GM12878 (cell line): ENCODE results near the gene PPP4R1. TPM values are rescaled to one million over a fixed set of nuclear protein-coding genes. Genes with fewer than 3 reads are reported as not detected.

Source experiments
- ATAC-seq: fragments of 200-7000 bp; cut with Tn5 transposase; 3 replicates; pipeline ENCODE4 v1.9.1; 2020; ENCODE audit warnings: mild to moderate bottlenecking, moderate library complexity
- BruUV-seq: library from RNA; stranded (reverse); fragments of 400-500 nt; replicated peaks from 2 replicates; lab custom pipeline; 2021; lab: Mats Ljungman, UMichigan
- CTCF ChIA-PET: fragments of 300-600 bp; sonication (Branson Sonifier 250); formaldehyde crosslinking; extraction: SDS; loops from one replicate; lab custom pipeline; 2021; ENCODE audit warnings: inconsistent platforms; lab: Yijun Ruan, JAX
- POLR2A ChIA-PET: fragments of 350-600 bp; formaldehyde crosslinking; extraction: SDS; loops from one replicate; lab custom pipeline; 2021; ENCODE audit warnings: inconsistent platforms; lab: Charles Lee
- RAD21 ChIA-PET: fragments of 300-600 bp; sonication (Branson Sonifier 250); formaldehyde crosslinking; loops from one replicate; lab custom pipeline; 2023; ENCODE audit warnings: antibody characterized with exemption; ENCODE audit not compliant: unreplicated experiment; lab: Charles Lee
- SMC1A ChIA-PET: fragments of 300-600 bp; sonication (Branson Sonifier 250); formaldehyde crosslinking; loops from one replicate; lab custom pipeline; 2023; ENCODE audit not compliant: unreplicated experiment, uncharacterized antibody; lab: Charles Lee
- DNase-seq: peaks from one replicate; pipeline ENCODE4 v3.0.0-alpha.2; 2011; ENCODE audit warnings: low read depth, low spot score
- FAIRE-seq: peaks from 3 replicates; lab custom pipeline; 2011; peaks lifted over from hg19 to GRCh38; lab: Jason Lieb, UNC
- H2AFZ ChIP-seq: 2 replicates; pipeline ENCODE4 v1.6.0; 2011; ENCODE audit warnings: low read depth, low read length, control low read depth; ENCODE audit not compliant: control insufficient read depth
- H3K27ac ChIP-seq: 2 replicates; pipeline ENCODE4 v1.5.1; 2011; ENCODE audit warnings: control low read depth; ENCODE audit not compliant: control insufficient read depth, insufficient read depth
- H3K27me3 ChIP-seq, 2 experiments: replicated peaks in 1 of 2; 2 replicates each; pipeline versions ENCODE4 v1.6.0 to v1.6.1; 2011; ENCODE audit warnings: low read length in 1 of 2; ENCODE audit not compliant: control insufficient read depth in 2 of 2, insufficient read depth in 2 of 2
- H3K36me3 ChIP-seq, 2 experiments: 2 replicates each; pipeline ENCODE4 v1.5.1; 2011; ENCODE audit warnings: low read length in 1 of 2; ENCODE audit not compliant: control insufficient read depth in 2 of 2, insufficient read depth in 2 of 2
- H3K4me1 ChIP-seq: 2 replicates; pipeline ENCODE4 v1.6.1; 2011; ENCODE audit warnings: mild to moderate bottlenecking, low read length, moderate library complexity, mixed read lengths; ENCODE audit not compliant: control insufficient read depth, insufficient read depth
- H3K4me2 ChIP-seq: 2 replicates; pipeline ENCODE4 v1.6.0; 2011; ENCODE audit warnings: control low read depth; ENCODE audit not compliant: control insufficient read depth, insufficient read depth
- H3K4me3 ChIP-seq: fragments of 200-600 bp; sonication (generic); 2 replicates; pipeline ENCODE4 v1.5.1; 2016
- H3K79me2 ChIP-seq: 2 replicates; pipeline ENCODE4 v1.6.0; 2011; ENCODE audit warnings: low read length; ENCODE audit not compliant: control insufficient read depth, insufficient read depth
- H3K9ac ChIP-seq: 2 replicates; pipeline ENCODE4 v1.8.0; 2011; ENCODE audit warnings: low read length, control low read depth, mixed read lengths; ENCODE audit not compliant: control insufficient read depth, insufficient read depth
- H3K9me3 ChIP-seq: replicated peaks from 3 replicates; pipeline ENCODE4 v1.5.1; 2011; ENCODE audit warnings: mild to moderate bottlenecking, low read length; ENCODE audit not compliant: control insufficient read depth, insufficient read depth
- H4K20me1 ChIP-seq: 2 replicates; pipeline ENCODE4 v1.6.0; 2011; ENCODE audit not compliant: control insufficient read depth, insufficient read depth
- CEBPB ChIP-seq, 2 experiments: fragments of 150-350 bp in 1 of 2; IDR thresholded peaks; 2 replicates each; pipeline ENCODE4 v1.6.1; 2012 to 2014; ENCODE audit warnings: low read depth in 2 of 2, low read length in 2 of 2, borderline replicate concordance in 1 of 2, inconsistent platforms in 1 of 2
- CHD1 ChIP-seq: IDR thresholded peaks from 2 replicates; pipeline ENCODE4 v1.6.1; 2012; ENCODE audit warnings: low read depth, low read length, improper control_type of control experiment
- GATAD2B ChIP-seq: fragments of 450-650 bp; conservative IDR thresholded peaks from 2 replicates; pipeline ENCODE4 v1.6.1; 2017; ENCODE audit warnings: low read depth, mild to moderate bottlenecking, moderate library complexity
- IRF4 ChIP-seq: IDR thresholded peaks from 2 replicates; pipeline ENCODE4 v1.6.1; 2011; ENCODE audit warnings: low read depth, low read length
- MTA3 ChIP-seq: IDR thresholded peaks from 2 replicates; pipeline ENCODE4 v1.6.1; 2012; ENCODE audit warnings: low read length, inconsistent platforms, borderline replicate concordance
- MYC ChIP-seq: IDR thresholded peaks from 2 replicates; pipeline ENCODE4 v1.6.1; 2011; ENCODE audit warnings: mild to moderate bottlenecking, low read length, moderate library complexity, inconsistent platforms; ENCODE audit not compliant: insufficient read depth, insufficient replicate concordance, insufficient read length, severe bottlenecking
- STAT1 ChIP-seq: fragments of 450-650 bp; conservative IDR thresholded peaks from 2 replicates; pipeline ENCODE4 v1.6.1; 2014; ENCODE audit warnings: antibody characterized with exemption, mild to moderate bottlenecking
- ZNF384 ChIP-seq: IDR thresholded peaks from 2 replicates; pipeline ENCODE4 v1.6.1; 2012; ENCODE audit warnings: low read depth, mild to moderate bottlenecking, low read length, improper control_type of control experiment, borderline replicate concordance
- WGBS: methylation state at CpG from one replicate; pipeline ENCODE4 v1.1.6; 2016; ENCODE audit warnings: low lambda C conversion rate; ENCODE audit not compliant: insufficient replicate concordance, insufficient coverage; ENCODE audit errors: missing lambda C conversion rate; 5-methylcytosine and 5-hydroxymethylcytosine counted together
- in situ Hi-C: fragments of 300-500 bp; cut with MboI; formaldehyde crosslinking; loops from 9 replicates; pipeline ENCODE4 v1.14.3; 2018; ENCODE audit warnings: mixed read lengths
- intact Hi-C: fragments of 100-400 bp; cut with micrococcal nuclease; formaldehyde crosslinking; loops from one replicate; pipeline ENCODE4 v1.14.2; 2022; ENCODE audit not compliant: unreplicated experiment
- polyA plus RNA-seq, 11 experiments: library from polyadenylated mRNA; depleted of rRNA in 4 of 11; unstranded in 6 of 11; stranded (reverse) in 5 of 11; fragments of >200 nt; fragmentation: Nextera tagmentation in 4 of 11; fragmentation: Illumina TruSeq in 1 of 11; extraction: Ambion mirVana in 4 of 11; extraction: Trizol in 1 of 11; gene quantifications; 1 replicate in 1 of 11; 2 replicates in 10 of 11; pipeline versions ENCODE4 v1.2.1 to v1.2.3, GENCODE V29; 2011 to 2016; ENCODE audit warnings: inconsistent platforms in 2 of 11, missing spikeins in 2 of 11, low read depth in 1 of 11
- total RNA-seq, 4 experiments: library from RNA; depleted of rRNA in 3 of 4; stranded (reverse); fragments of >200 nt in 3 of 4; fragmentation: Illumina TruSeq in 1 of 4; extraction: Trizol in 1 of 4; gene quantifications; 2 replicates each; pipeline versions ENCODE4 v1.2.1 to v1.2.3, GENCODE V29; 2013 to 2021
- TF ChIP-seq, protein P1 (sequence below): IDR thresholded peaks from 2 replicates; pipeline ENCODE4 v1.6.1; 2012; ENCODE audit warnings: mild to moderate bottlenecking, low read depth, low read length
- TF ChIP-seq, protein P2 (sequence below): fragments of 450-650 bp; IDR thresholded peaks from 2 replicates; pipeline ENCODE4 v1.6.1; 2017; ENCODE audit warnings: borderline replicate concordance

The PPP4R1 gene
- total and polyA plus RNA-seq, 10 of the 15 experiments (the other 5 are each of a cell fraction or from before 2014, with no cell fraction given), result 10.9 to 44.4 (median 26.0) TPM

DNA sequence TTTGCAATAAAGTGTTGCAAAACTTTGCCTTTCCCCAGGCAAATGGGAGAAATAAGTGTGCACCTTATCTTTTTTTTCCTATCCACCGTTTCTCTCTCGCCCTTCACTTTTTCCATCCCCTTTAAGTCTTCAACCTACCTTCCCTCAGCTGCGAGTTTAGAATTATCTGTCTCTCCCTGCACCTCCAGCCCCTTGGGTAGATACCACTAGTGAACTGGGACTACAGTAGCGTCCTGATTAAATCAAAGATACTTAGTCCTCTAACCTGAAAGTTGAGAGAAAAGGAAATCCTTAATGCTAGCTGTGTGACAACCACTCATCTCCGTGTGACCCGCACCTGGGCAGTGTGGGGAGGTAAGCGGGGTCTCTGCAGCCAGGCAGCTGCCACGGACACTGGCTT lies 16.1 kb upstream of the PPP4R1 start:
- no peak overlapping the region for H3K4me2 ChIP-seq
- FAIRE-seq, result no peak
- RAD21 ChIA-PET, result no interaction called here

More for the DNA sequence above, 16.1 kb upstream of the PPP4R1 start:
- TF ChIP-seq MTA3 (no peak), MYC (no peak), CEBPB (IDR thresholded peaks at IDR 0.05; ENCODE audit: borderline replicate concordance in 1 of 2, low read depth in 2 of 2, low read length in 2 of 2) (no peak), ZNF384 (no peak), CHD1 (no peak), IRF4 (no peak), STAT1 (no peak), GATAD2B (no peak)
- TF ChIP-seq, protein P1, sequence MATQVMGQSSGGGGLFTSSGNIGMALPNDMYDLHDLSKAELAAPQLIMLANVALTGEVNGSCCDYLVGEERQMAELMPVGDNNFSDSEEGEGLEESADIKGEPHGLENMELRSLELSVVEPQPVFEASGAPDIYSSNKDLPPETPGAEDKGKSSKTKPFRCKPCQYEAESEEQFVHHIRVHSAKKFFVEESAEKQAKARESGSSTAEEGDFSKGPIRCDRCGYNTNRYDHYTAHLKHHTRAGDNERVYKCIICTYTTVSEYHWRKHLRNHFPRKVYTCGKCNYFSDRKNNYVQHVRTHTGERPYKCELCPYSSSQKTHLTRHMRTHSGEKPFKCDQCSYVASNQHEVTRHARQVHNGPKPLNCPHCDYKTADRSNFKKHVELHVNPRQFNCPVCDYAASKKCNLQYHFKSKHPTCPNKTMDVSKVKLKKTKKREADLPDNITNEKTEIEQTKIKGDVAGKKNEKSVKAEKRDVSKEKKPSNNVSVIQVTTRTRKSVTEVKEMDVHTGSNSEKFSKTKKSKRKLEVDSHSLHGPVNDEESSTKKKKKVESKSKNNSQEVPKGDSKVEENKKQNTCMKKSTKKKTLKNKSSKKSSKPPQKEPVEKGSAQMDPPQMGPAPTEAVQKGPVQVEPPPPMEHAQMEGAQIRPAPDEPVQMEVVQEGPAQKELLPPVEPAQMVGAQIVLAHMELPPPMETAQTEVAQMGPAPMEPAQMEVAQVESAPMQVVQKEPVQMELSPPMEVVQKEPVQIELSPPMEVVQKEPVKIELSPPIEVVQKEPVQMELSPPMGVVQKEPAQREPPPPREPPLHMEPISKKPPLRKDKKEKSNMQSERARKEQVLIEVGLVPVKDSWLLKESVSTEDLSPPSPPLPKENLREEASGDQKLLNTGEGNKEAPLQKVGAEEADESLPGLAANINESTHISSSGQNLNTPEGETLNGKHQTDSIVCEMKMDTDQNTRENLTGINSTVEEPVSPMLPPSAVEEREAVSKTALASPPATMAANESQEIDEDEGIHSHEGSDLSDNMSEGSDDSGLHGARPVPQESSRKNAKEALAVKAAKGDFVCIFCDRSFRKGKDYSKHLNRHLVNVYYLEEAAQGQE, result no peak
- TF ChIP-seq, protein P2, sequence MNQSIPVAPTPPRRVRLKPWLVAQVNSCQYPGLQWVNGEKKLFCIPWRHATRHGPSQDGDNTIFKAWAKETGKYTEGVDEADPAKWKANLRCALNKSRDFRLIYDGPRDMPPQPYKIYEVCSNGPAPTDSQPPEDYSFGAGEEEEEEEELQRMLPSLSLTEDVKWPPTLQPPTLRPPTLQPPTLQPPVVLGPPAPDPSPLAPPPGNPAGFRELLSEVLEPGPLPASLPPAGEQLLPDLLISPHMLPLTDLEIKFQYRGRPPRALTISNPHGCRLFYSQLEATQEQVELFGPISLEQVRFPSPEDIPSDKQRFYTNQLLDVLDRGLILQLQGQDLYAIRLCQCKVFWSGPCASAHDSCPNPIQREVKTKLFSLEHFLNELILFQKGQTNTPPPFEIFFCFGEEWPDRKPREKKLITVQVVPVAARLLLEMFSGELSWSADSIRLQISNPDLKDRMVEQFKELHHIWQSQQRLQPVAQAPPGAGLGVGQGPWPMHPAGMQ, result no peak
- Histone ChIP-seq H3K27ac (no peak overlapping the region), H2AFZ (no peak overlapping the region), H3K4me3 (no peak overlapping the region), H4K20me1 (no peaks in the 10 kb centered on the region), H3K9ac (no peak overlapping the region), H3K9me3 (no peaks in the 10 kb centered on the region; the same call in 2 of the 3 replicates), H3K4me1 (no peaks in the 10 kb centered on the region), H3K79me2 (no peaks in the 10 kb centered on the region), H3K27me3 (no peaks in the 10 kb centered on the region; a peak in 1 of 4 replicates), H3K36me3 (no peaks in the 10 kb centered on the region)
- POLR2A ChIA-PET, result no interaction called here
- SMC1A ChIA-PET, result no interaction called here
- in situ Hi-C loops, result no loop called here
- 63% methylated on average over 8 of the region's 8 CpGs for WGBS
- CTCF ChIA-PET, result no interaction called here
- BruUV-seq, result no TSS peak
- intact Hi-C loops, result no loop called here
- no peak for ATAC-seq
- no peak for DNase-seq
